Pulmonary artery endothelial cell (primary cell): Measurements from ENCODE around the gene MFAP4. TPM values are rescaled to one million over a fixed set of nuclear protein-coding genes. Genes with fewer than 3 reads are reported as not detected.

ENCODE experiments used
- DNase-seq: peaks from one replicate; pipeline ENCODE4 v3.0.0-alpha.2; 2011; ENCODE audit warnings: low read depth, low spot score
- total RNA-seq: library from RNA; depleted of rRNA; stranded (reverse); fragments of >200 nt; gene quantifications from 2 replicates; pipeline ENCODE4 v1.2.3, GENCODE V29; 2014

MFAP4 gene
- total RNA-seq, 1 donor from 2014 or later: not detected

- DNase-seq: no peak
Observed at GRCh38 chr17:19410091-19410490, 23.1 kb upstream of the MFAP4 start.

GRCh38 chr17:19409509-19409908 is 22.5 kb upstream of the MFAP4 start:
- no peak for DNase-seq

- DNase-seq: no peak
Observed at GRCh38 chr17:19409066-19409465, 22.1 kb upstream of the MFAP4 start.

- no peak for DNase-seq
Observed at GRCh38 chr17:19408346-19408710, 21.3 kb upstream of the MFAP4 start.

- DNase-seq: no peak
Observed at GRCh38 chr17:19407601-19408345, 20.8 kb upstream of the MFAP4 start.

GRCh38 chr17:19405114-19405513 is 18.1 kb upstream of the MFAP4 start:
- DNase-seq: no peak

GRCh38 chr17:19404264-19404663 is 17.3 kb upstream of the MFAP4 start:
- no peak for DNase-seq

- DNase-seq: no peak
Observed at GRCh38 chr17:19403021-19403420, 16.0 kb upstream of the MFAP4 start.

- no peak for DNase-seq
Observed at GRCh38 chr17:19402171-19402570, 15.2 kb upstream of the MFAP4 start.

GRCh38 chr17:19401321-19402010 is 14.5 kb upstream of the MFAP4 start:
- no peak for DNase-seq

- no peak for DNase-seq
Observed at GRCh38 chr17:19399750-19400450, 12.9 kb upstream of the MFAP4 start.

GRCh38 chr17:19398301-19399181 is 11.6 kb upstream of the MFAP4 start:
- peak; percentile 60 for DNase-seq

GRCh38 chr17:19397556-19398041 is 10.6 kb upstream of the MFAP4 start:
- DNase-seq: no peak

- no peak for DNase-seq
Observed at GRCh38 chr17:19392303-19392702, 5.3 kb upstream of the MFAP4 start.

GRCh38 chr17:19391432-19391831 is 4.4 kb upstream of the MFAP4 start:
- DNase-seq: no peak

GRCh38 chr17:19390951-19391350 is 4.0 kb upstream of the MFAP4 start:
- DNase-seq: no peak

GRCh38 chr17:19388791-19389785 is 2.1 kb upstream of the MFAP4 start:
- DNase-seq: no peak

- no peak for DNase-seq
Observed at GRCh38 chr17:19387921-19388521, 1.0 kb upstream of the MFAP4 start.

GRCh38 chr17:19386051-19386929 is 700 bp downstream of the MFAP4 start:
- DNase-seq: no peak
